GM21526 (cell line): Measurements from ENCODE around the gene TEX14.
A peak's percentile ranks its signal among the peaks of the same experiment; 100 is the strongest.
"Not testable (repeated sequence)": the region's sequence is repeated elsewhere in the genome, so short reads cannot be mapped to it uniquely, and the experiment has no call there.

Experiments used
- ATAC-seq: cut with Tn5 transposase; IDR thresholded peaks from one replicate; pipeline ENCODE4 v1.9.1; 2021; ENCODE audit warnings: moderate library complexity; ENCODE audit not compliant: unreplicated experiment, low FRiP score

The TEX14 gene

DNA sequence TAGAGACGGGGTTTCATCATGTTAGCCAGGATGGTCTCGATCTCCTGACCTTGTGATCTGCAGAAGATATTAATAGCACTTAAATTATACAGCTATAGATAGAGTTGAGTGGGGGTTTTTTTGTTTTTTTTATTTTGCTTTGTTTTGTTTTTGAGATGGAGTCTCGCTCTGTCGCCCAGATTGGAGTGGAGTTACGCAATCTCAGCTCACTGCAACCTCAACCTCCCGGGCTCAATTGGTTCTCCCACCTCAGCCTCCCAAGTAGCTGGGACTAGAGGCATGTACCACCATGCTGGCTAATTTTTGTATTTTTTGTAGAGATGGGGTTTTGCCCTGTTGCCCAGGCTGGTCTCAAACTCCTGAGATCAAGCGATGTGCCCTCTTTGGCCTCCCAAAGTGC is 1.8 kb downstream of the TEX14 start:
- ATAC-seq: not testable (repeated sequence)

DNA sequence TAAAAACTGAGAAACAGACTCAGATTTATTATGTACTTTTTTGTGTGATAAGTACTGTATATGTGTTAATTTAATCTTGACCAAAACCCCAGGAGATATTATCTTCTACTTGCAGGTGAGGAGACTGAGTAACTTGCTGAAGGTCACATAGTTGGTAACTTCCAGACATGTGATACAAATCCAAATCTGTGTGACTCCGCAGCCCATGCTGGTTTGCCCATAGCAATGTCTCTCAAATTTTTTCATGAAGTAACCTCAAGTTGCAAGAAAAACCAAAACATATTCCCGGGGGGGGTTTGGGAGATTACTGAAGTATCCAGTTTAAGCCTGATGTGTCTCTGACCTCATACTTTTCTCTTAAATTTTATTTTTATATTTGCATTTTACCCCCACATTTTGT is 3.3 kb downstream of the TEX14 start:
- no peak for ATAC-seq

DNA sequence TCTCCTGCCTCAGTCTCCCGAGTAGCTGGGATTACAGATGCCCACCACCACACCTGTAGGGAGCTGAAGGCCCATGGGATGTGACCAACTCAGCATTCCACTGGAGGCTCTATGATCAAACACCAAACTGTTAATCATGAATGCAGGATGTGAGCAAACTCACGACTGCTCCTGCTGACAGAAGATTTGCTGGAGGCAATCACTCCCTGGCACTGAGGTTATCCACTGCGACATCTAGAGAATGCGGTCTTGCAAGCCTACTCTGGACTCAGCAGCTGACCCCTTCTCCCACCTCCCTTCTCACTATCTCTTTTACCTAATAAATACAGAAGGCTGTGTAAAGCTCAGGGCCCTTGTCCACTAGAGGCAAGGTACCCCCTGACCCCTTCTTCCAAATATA is 4.9 kb downstream of the TEX14 start:
- ATAC-seq: no peak

DNA sequence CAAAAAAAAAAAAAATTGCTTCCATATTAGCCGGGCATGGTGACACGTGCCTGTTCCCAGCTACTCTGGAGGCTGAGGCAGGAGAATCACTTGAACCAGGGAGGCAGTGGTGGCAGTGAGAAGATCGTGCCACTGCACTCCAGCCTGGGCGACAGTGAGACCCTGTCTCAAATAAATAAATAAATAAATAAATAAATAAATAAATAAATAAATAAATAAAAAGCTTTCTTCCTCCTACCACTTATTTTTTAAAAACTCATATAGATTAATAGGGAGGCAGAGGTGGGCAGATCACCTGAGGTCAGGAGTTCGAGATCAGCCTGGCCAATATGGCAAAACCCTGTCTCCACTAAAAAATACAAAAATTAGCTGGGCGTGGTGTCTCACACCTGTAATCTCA is 7.4 kb downstream of the TEX14 start:
- ATAC-seq: not testable (repeated sequence)

DNA sequence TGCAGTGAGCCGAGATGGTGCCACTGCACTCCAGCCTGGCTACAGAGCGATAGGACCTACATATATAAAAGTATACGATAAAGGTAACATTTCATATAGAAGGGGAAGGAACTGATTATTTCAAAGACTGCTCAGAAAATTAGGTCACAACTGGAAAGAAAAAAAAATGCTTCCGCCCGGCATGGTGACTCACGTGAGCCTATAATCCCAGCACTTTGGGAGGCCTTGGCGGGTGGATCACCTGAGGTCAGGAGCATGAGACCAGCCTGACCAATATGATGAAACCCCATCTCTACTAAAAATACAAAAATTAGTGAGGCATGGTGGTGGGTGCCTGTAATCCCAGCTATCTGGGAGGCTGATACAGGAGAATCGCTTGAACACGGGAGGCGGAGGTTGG is 7.8 kb downstream of the TEX14 start:
- ATAC-seq: no peak

DNA sequence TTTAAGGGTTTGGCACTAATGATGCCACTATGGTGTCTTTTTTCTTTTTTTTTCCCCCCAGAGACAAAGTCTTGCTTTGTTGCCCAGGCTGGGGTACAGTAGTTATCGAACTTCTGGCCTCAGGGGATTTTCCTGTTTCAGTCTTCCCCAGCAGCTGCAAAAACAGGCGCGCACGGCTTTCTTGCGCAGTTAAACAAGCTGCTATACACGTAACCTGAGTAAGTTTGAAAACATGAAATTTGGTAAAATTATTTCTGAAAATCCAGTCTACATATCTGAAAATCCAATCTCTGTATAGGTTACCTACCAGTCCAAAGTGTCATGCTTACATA is 11.8 kb downstream of the TEX14 start:
- no peak for ATAC-seq

DNA sequence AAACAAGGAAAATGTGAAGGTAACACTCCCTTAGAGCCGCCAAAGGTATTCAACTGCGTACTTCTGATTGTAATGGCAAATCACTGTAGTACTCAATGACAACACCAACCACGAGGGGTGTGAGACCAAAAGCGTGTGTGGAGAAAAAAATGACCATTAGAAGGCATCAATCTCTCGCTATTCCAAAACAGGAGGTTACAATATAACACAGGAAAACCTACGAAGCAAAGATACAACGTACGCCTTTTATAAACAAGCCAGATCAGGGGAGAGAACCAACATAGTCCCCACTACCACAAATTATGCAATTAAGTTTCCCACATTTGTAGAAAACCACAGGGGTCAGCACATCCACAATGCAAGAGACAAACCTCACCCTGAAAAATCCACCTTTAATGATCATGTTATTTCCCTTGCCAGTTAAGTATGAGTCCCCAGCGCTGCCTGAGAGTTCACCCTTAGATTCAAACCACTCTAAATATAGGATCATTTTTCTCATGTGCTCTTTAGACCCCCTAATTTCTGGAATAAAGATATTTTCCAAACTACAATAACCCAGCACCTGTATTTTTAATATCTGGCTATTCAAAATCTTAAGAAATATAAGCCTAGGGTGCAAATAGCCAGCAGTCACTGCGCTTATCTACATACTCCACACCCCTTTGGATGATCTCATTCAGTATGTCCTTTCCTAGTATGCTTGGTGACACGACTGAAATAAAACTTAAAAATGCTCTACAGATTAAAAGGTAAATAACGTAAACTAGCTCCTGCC is 12.4 kb downstream of the TEX14 start:
- no peak for ATAC-seq

DNA sequence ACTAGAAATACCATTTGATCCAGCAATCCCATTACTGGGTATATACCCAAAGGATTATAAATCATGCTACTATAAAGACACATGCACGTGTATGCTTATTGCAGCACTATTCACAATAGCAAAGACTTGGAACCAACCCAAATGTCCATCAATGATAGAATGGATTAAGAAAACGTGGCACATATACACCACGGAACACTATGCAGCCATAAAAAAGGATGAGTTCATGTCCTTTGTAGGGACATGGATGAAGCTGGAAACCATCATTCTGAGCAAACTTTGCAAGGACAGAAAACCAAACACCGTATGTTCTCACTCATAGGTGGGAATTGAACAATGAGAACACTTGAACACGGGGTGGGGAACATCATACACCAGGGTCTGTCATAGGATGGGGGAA is 13.6 kb downstream of the TEX14 start:
- not testable (repeated sequence) for ATAC-seq

DNA sequence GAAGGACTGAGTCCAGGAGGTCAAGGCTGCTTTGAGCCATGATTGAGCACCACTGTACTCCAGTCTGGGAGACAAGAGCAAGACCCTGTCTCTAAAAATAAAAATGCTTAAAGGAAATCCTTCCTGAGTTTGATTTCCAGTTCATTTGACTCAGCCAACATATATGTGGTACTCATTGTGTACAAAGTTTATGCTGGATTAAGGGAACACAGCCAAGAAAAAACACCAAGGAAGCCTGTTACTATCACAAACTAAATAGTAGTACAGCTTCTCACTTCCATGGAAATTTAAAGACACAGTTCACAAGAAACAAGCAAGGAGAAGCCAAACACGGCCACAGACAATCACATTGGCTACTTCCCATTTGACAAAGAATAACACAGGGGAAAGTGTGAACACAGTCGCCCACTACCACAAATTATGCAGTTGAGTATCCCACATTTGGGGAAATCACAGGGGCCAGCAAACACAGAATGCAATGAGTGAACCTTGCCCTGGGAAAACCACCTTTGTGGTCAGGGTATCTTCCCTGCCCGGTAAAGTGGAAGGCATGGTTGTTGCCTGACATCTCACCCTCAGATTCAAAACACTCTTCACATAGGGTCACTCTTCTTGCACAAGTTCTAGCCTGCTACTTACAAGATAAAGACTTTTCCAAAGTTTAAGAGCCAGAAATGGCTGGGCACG is 14.5 kb downstream of the TEX14 start:
- no peak for ATAC-seq

DNA sequence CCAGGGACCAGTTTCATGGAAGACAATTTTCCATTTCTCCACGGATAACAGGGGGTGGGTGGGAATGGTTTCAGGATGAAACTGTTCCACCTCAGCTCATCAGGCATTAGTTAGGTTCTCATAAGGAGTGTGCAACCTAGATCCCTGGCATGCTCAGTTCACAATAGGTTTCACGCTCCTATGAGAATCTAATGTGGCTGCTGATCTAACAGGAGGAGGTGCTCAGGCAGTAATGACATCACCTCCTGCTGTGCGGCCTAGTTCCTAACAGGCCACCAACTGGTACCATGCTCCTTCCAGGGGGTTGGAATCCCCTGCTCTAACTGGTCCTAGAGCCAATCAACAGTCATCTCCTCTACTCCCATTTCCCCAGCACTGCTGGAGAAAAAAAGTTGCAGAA is 19.9 kb downstream of the TEX14 start:
- ATAC-seq: no peak

DNA sequence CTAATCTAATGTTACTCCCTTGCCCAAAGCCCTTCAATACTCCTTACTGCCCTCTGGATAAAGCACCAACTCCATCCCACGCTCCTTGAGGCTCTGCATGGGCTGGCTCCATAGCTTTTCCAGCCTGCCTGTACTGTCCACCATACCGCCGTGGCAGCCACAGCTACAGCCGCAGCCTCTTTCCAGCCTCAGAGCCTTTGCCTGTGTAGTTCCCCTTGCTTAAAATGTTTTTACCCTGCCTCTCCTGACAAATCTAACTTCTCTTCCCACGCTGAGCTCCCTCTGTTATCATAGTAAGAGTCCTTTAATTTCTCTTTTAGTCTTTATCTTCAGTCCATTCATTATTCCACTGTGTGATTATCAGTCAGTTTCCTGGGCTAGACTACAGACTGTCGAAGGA is 22.0 kb downstream of the TEX14 start:
- no peak for ATAC-seq

DNA sequence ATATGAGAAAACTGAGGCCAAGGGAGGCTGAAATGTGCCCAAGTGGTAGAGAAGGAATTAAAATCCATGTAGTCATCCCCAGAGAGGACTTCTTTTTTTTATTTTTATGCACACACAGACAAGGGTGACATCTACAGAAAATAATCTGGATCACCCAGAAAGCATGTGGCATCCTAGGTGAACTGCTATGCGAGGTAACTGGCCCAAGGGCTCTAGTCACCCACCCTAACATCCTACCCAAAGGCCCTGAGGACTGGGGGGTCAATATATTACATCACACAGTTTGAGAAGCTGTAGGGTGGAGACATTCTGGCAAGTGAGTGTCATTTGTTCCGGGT is 23.3 kb downstream of the TEX14 start:
- ATAC-seq: no peak

DNA sequence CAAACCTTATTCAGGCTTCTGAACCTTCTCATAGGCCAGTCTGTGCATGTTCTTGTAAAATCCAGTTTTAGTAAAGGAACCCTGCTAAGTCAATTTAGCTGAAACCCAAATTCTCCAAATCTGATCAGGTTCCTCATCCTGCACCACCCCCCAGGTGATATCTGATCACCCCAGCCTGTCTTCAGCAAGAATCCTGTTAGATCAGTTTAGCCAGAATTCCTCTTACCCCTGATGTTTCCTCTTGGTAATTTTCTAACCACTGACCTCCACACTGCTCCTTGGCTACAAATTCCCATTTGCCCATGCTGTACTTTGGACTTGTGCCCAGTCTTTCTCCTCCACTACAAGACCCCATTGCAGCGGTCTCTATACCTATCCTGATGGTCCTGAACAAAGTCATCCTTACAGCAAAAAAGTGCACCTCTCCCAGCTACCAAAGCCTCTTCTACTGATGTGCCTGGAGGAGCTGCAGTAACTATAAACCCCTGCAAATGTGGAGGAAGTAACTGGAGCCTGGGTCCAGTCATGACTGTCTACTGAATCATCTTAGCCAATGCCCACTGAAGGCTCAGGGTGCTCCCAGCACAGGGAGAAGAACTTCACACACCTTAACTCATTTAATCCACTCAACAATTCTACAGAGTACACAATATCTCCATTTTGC is 23.8 kb downstream of the TEX14 start:
- no peak for ATAC-seq

DNA sequence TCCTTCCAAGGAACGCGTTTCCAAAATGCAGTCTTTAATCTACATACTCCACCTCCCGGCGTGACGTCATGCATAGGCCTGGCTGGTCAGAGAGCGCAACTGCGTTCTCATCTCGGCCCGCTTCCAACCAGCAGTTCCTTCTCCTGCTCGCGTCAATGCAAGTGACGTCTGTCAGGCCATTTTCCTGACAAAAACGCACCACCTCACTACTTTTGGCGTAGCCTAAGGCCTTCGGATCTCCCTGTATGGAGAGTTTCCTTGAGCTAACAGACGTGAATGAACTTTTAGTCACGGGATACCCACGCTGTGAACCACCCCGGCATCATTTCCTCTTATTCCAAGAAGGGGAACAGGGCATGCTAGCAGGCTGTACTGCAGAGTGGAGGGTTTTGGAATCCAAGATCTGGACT is 25.0 kb downstream of the TEX14 start:
- no peak for ATAC-seq

DNA sequence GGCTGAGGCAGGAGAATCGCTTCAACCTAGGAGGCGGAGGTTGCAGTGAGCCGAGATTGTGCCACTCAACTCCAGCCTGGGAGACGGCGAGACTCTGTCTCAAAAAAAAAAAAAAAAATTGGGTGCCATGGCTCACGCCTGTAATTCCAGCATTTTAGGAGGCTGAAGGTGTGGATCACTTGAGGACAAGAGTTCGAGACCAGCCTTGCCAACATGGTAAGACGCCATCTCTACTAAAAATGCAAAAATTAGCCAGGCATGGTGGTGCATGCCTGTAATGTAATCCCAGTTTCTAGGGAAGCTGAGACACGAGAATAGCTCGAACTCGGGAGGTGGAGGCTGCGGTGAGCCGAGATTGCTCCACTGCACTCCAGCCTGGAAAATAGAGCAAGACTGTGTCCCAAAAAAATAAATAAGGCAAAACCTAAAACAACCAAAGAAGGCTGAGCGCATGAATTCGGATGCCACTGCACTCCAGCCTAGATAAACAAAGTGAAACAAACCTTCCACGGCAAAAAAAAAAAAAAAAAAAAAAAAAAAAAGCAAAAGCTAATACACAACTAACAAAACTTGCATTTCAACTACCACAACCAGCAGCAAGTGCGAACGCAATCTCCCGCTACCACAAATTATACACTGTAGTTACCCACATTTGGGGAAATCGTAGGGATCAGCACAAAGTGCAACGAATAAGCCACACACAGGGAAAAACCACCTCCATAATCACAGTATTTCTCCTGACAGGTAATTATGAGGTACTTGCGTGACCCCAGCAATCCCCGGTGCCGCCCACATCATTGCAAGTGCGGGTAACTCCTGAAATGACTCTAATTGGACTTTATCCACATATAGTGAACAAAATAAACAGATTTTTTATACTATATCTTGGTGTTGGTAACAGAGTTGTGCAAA is 25.6 kb downstream of the TEX14 start:
- no peak for ATAC-seq

DNA sequence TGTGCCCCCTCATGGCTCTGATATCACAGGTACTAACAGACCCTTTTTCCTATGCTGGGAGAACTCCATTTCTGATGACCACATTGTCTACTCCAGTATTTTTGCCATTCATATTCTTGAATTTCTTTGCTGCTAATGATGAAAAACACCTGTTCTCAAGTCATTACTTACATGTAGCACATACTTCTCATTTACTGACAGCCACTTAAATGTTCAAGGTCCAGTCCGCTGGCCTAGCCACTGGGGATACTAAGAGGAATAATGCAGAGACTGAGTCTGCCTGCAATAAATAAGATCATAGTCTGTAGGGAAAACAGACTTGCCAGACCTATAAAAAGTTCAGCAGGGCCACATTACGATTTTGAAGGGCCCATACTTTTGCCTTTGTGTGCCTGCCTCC is 27.5 kb downstream of the TEX14 start:
- no peak for ATAC-seq

DNA sequence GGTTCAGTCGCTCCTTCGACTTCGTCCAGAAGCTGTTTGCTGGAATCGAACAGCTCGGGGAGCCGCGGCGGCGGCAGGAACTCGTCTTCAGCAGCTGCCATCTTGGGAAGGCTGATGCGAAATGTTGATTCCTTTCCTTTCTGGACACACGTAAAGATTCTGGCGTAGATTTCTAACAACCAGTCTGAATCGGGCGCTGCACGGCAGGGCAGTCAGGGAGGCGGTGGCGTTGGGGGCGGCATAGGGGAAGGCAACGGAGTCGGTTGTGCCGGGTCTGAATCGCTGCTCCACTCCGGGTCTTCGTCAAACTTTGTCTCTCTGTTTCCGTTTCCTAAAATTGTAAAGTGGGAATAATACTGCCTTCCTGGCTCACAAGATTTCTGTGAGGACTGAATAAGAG is 30.3 kb downstream of the TEX14 start:
- ATAC-seq: no peak

DNA sequence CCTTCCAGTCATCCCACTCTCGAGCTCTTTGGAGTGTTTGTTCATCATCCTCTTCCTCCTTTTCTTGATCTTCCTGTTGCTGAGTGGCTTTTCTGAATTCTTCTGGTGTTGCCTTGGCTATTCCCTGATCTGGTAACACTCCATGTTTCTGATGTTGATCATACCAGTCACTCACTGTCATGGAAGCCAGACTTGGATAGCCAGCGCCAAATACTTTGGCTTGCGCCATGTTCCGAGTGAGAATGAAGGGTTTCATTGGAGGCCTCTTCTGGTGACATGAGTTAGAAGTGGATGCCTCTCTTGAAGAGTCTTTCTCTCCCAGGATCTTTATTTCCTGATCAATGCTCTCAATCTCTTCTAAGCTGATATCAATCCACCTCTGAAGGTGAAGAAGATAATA is 31.2 kb downstream of the TEX14 start:
- ATAC-seq: no peak

DNA sequence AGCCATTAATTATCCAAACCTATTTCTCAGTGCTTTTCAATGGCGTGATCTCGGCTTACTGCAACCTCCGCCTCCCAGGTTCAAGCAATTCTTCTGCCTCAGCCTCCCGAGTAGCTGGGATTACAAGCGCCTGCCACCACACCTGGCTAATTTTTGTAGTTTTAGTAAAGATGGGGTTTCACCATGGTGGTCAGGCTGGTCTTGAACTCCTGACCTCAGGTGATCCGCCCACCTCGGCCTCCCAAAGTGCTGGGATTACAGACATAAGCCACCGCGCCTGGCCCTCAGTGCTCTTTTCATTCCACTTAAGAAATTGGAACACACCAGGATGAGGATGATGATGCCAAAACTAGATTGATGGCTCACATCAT is 32.1 kb downstream of the TEX14 start:
- ATAC-seq: not testable (repeated sequence)

DNA sequence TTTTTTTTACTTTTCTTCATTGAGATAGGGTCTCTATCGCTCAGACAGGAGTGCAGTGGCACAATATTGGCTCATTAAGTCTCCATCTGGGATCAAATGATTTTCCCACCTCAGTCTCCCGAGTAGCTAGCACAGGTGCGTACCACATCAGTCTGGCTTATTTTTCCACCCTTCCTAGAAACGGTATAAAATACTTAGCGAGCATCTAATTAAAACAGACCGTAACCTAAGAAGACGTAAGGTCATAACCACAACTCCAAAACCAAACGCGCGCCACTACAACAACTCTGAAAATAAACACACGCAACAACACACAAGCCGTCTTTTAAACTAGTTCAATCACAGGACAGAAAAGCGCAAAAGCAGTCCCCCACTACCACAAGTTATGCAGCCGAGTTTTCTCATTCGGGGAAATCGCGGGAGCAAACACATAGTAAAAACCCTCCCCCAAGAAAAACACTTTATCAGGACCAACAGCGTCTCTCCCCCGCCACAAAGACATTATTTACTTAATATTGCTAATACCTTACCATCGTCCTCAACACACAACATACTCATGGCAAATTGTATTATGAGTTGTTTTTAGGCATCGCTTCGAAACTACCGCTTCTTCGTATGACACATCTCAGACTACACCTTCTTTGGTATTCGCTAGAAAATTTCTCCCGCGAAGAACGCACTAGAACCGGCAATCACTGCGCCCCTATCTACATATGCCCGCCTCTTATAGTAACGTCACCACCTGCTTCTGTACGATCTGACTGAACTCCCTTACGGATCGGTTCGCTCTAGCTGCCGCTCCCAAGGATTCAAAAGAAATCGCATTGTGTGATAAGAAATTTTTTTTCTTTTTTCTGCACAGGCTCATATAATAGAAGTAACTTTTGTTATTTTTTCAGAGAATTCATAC is 32.8 kb downstream of the TEX14 start:
- peak; percentile 66 for ATAC-seq
